ENCODE measurements around the gene ZMIZ2.
"Not testable (repeated sequence)": the region's sequence is repeated elsewhere in the genome, so short reads cannot be mapped to it uniquely, and the experiment has no call there.

ZMIZ2 gene

DNA sequence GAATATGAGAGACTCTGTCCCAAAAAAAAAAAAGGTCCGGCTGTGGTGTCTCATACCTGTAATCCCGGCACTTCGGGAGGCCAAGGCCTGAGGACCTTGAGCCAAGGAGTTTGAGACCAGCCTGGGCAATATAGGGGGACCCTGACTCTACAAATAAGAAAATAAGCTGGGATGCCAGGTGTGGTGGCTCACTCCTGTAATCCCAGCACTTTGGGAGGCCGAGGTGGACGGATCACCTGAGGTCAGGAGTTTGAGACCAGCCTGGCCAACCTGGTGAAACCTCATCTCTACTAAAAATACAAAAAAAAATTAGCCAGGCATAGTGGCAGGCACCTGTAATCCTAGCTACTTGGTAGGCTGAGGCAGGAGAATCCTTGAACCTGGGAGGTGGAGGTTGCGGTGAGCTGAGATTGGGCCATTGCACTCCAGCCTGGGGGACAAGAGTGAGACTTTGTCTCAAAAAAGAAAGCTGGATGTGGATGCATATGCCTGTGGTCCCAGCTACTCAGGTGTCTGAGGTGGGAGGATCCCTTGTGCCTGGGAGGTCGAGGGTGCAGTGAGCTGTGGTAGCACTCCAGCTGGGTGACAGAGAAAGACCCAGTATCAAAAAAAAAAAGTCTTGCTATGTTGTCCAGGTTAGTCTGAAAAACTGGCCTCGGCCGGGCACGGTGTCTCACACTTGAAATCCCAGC lies 55.3 kb downstream of the ZMIZ2 start:
- DNase-seq: not testable (repeated sequence)

DNA sequence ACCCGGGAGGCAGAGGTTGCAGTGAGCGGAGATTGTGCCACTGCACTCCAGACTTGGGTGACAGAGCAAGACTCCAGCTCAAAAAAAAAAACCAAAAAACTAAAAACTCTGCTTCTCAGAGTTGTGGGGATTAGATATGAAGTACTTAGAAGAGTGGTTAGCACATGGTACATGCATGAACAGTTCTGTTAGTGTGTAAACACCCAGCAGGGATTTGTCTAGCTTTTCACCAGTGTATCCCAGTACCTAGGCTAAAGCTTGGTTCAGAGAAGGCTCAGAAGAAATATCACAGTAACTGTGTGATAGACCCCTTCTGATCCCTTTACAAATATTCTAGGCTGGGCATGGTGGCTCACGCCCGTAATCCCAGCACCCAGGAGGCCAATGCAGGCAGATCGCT lies 57.3 kb downstream of the ZMIZ2 start:
- no peak for DNase-seq

DNA sequence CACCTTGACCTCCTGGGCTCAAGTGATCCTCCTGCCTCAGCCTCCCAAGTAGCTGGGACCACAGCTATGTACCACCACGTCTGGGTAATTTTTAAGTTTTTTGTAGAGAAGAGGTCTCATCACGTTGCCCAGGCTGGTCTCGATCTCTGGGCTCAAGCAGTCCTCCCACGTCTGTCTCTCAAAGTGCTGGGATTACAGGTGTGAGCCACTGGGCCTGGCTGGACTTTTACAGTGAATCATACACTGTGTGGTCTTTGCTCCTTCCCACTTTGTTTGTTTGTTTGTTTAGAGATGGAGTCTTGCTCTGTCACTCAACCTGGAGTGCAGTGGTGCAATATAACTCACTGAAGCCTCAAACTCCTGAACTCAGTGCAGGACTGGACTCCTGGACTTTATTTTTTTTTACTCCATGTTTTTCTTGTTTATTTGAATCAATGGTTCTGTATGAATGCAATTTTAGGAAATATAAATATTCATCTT lies 60.3 kb downstream of the ZMIZ2 start:
- no peak for DNase-seq

DNA sequence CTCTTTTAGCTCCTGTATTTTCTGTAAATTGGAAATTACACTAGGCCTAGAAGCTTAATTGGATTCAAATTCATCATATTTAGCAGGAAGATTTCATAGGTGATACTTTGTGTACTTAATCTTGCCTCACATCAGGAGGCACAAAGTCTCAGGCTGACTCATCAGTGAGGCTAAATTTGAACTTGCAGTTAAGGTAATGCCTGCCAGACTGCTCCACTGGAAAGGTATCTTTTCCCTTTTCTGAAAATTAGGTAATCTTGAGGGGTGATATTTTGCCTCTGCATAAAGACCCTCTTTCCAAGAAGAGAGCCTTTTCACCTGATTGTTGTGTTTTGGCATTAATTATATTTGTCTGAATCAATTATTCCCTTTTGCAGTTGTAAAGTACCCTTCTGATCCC lies 62.4 kb downstream of the ZMIZ2 start:
- no peak for DNase-seq

DNA sequence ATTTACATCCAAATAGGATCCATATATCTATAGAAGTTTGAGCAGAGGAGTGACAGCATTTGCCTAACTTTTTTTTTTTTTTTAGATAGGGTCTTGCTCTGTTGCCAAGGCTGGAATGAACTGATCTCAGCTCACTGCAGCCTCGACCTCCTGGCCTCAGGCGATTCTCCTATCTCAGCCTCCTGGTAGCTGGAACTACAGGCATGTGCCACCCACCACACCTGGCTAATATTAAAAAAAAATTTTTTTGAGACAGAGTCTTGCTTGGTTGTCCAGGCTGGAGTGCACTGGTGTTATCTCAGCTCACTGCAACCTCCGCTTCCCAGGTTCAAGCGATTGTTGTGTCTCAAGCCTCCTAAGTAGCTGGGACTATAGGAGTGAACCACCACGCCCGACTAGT lies 62.9 kb downstream of the ZMIZ2 start:
- no peak for DNase-seq

DNA sequence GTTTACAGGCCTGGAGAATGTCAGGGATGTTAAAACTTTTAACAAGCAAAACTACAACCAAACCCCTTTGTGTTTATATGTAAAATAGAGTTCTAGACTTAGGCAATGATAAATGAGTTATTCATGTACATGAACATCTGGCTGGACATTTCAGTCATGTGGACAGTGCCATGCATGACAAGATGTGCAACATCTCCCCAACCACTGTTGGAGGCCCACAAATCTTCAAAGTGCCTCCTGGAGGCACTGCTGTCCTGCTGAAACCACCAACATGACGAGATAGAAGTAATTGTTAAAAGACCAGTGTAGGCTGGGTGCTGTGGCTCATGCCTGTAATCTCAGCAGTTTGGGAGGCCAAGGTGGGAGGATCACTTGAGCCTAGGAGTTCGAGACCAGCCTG lies 66.3 kb downstream of the ZMIZ2 start:
- DNase-seq: no peak

DNA sequence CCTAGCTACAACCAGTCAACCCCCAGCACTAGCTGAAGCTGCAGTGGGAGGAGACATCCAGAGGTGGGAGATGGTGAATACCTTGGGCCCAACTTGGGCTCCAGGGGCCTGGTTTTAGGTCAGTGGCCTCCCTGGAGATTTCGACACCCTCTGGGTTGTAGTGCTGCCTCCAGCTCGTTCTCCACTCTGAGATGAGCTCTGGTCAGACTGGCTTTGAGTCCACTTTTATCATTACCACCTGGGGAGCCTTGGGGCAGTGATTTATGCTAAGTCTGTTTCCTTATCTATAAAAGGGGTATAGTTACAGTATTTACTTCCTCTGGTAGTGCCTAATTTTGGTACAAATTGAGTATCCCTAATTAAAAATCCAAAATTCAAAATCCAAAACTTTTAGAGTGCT lies 70.6 kb downstream of the ZMIZ2 start:
- no peak for DNase-seq

Data from DMS153 (cell line).